H1 (cell line): ENCODE measurements around the gene GPS2. TPM values are rescaled to one million over a fixed set of nuclear protein-coding genes. Genes with fewer than 3 reads are reported as not detected.

Experiments used
- ASH2L ChIP-seq: fragments of 200-600, 300-600 bp; sonication (generic); IDR thresholded peaks from one replicate; pipeline ENCODE4 v1.7.1; 2017; ENCODE audit warnings: low read length
- BACH1 ChIP-seq: IDR thresholded peaks from 2 replicates; pipeline ENCODE4 v1.6.1; 2012; ENCODE audit warnings: low read length, improper control_type of control experiment
- BCL11A ChIP-seq, 2 experiments: IDR thresholded peaks; one replicate each; pipeline ENCODE4 v1.6.1; 2011; ENCODE audit warnings: low read depth in 2 of 2, low read length in 2 of 2, mild to moderate bottlenecking in 2 of 2
- CBX8 ChIP-seq: fragments of 300-800, 300-1000 bp; sonication (generic); IDR thresholded peaks from 2 replicates; pipeline ENCODE4 v1.7.1; 2016; ENCODE audit warnings: low read depth, low read length, borderline replicate concordance
- CHD1 ChIP-seq: IDR thresholded peaks from 2 replicates; pipeline ENCODE4 v1.6.1; 2012; ENCODE audit warnings: low read depth, low read length, improper control_type of control experiment
- EGR1 ChIP-seq: IDR thresholded peaks from 2 replicates; pipeline ENCODE4 v1.6.1; 2011; ENCODE audit warnings: low read depth, low read length, borderline replicate concordance
- EP300 ChIP-seq, 2 experiments: IDR thresholded peaks; 1 replicate in 1 of 2; 2 replicates in 1 of 2; pipeline ENCODE4 v1.6.1; 2011 to 2012; ENCODE audit warnings: low read depth in 2 of 2, low read length in 2 of 2, mild to moderate bottlenecking in 2 of 2, borderline replicate concordance in 1 of 2, inconsistent platforms in 1 of 2, moderate library complexity in 1 of 2
- FOSL1 ChIP-seq: IDR thresholded peaks from 2 replicates; pipeline ENCODE4 v1.6.1; 2011; ENCODE audit warnings: mild to moderate bottlenecking, low read depth, low read length, moderate library complexity; ENCODE audit not compliant: insufficient read depth
- HDAC6 ChIP-seq: IDR thresholded peaks from one replicate; pipeline ENCODE4 v1.7.1; 2012; ENCODE audit warnings: low read depth, mild to moderate bottlenecking, inconsistent platforms, low read length, moderate library complexity
- JUN ChIP-seq: IDR thresholded peaks from 2 replicates; pipeline ENCODE4 v1.6.1; 2011; ENCODE audit warnings: low read depth, mild to moderate bottlenecking, improper control_type of control experiment, low read length
- KDM4A ChIP-seq: IDR thresholded peaks from one replicate; pipeline ENCODE4 v1.7.1; 2012; ENCODE audit warnings: low read depth, mild to moderate bottlenecking, moderate library complexity, low read length, inconsistent platforms; ENCODE audit not compliant: severe bottlenecking
- MAX ChIP-seq: IDR thresholded peaks from 2 replicates; pipeline ENCODE4 v1.6.1; 2012; ENCODE audit warnings: inconsistent platforms
- POLR2AphosphoS5 ChIP-seq: IDR thresholded peaks from 2 replicates; pipeline ENCODE4 v1.6.1; 2011; ENCODE audit warnings: low read depth, low read length
- RAD21 ChIP-seq, 2 experiments: IDR thresholded peaks in 1 of 2; conservative IDR thresholded peaks in 1 of 2; 2 replicates each; pipeline ENCODE4 v1.6.1; 2011; ENCODE audit warnings: low read depth in 2 of 2, low read length in 2 of 2, improper control_type of control experiment in 1 of 2, inconsistent platforms in 1 of 2, mild to moderate bottlenecking in 1 of 2, moderate library complexity in 1 of 2
- RNF2 ChIP-seq: fragments of 200-900, 300-1000 bp; sonication (generic); IDR thresholded peaks from 2 replicates; pipeline ENCODE4 v1.7.1; 2016; ENCODE audit warnings: borderline replicate concordance, low read depth, mild to moderate bottlenecking, antibody characterized with exemption, low read length; ENCODE audit not compliant: poor library complexity, severe bottlenecking; ENCODE audit errors: missing control alignments
- RXRA ChIP-seq: IDR thresholded peaks from 2 replicates; pipeline ENCODE4 v1.6.1; 2011; ENCODE audit warnings: low read depth, mild to moderate bottlenecking, low read length, moderate library complexity; ENCODE audit not compliant: insufficient read depth
- SAP30 ChIP-seq: fragments of 300-600 bp; sonication (generic); IDR thresholded peaks from 2 replicates; pipeline ENCODE4 v1.7.1; 2012; ENCODE audit warnings: low read length, moderate library complexity, mild to moderate bottlenecking, inconsistent platforms; ENCODE audit not compliant: insufficient read depth, insufficient replicate concordance
- SIRT6 ChIP-seq: IDR thresholded peaks from one replicate; pipeline ENCODE4 v1.7.1; 2012; ENCODE audit warnings: low read length, inconsistent platforms
- SIX5 ChIP-seq: IDR thresholded peaks from 2 replicates; pipeline ENCODE4 v1.6.1; 2011; ENCODE audit warnings: mild to moderate bottlenecking, low read depth, low read length
- SUZ12 ChIP-seq: fragments of 200-600 bp; sonication (generic); IDR thresholded peaks from 2 replicates; pipeline ENCODE4 v1.6.1; 2012; ENCODE audit warnings: mild to moderate bottlenecking, inconsistent platforms, low read length, moderate library complexity, mixed read lengths
- TAF1 ChIP-seq: IDR thresholded peaks from 2 replicates; pipeline ENCODE4 v1.6.1; 2011; ENCODE audit warnings: mild to moderate bottlenecking, low read depth, low read length
- TAF7 ChIP-seq: optimal IDR thresholded peaks from 2 replicates; pipeline ENCODE3; 2011; ENCODE audit warnings: low read depth, mild to moderate bottlenecking, inconsistent platforms, low read length, moderate library complexity, borderline replicate concordance
- TBP ChIP-seq: IDR thresholded peaks from 2 replicates; pipeline ENCODE4 v1.6.1; 2011; ENCODE audit warnings: low read depth, low read length, improper control_type of control experiment
- YY1 ChIP-seq: IDR thresholded peaks from 2 replicates; pipeline ENCODE4 v1.6.1; 2011; ENCODE audit warnings: low read depth, mild to moderate bottlenecking, low read length
- polyA plus RNA-seq, 7 experiments: library from polyadenylated mRNA; depleted of rRNA in 3 of 7; stranded (reverse) in 5 of 7; unstranded in 2 of 7; fragments of >200 nt in 5 of 7; fragments of 200-250 nt in 2 of 7; gene quantifications; 1 replicate in 5 of 7; 2 replicates in 1 of 7; 4 replicates in 1 of 7; pipeline versions ENCODE4 v1.2.1 to v1.2.3, GENCODE V29; 2011 to 2013; ENCODE audit warnings: missing spikeins in 2 of 7, mixed read lengths in 2 of 7
- total RNA-seq: library from RNA; stranded (reverse); fragmentation: NEBNext Ultra II Directional; extraction: Animal tissue kit (Norgen Biotek cat#: 25700); gene quantifications from 2 replicates; pipeline ENCODE4 v1.2.1, GENCODE V29; 2021

The GPS2 gene
- total and polyA plus RNA-seq, 2 of the 8 experiments (the other 6 are each of a cell fraction or from before 2014, with no cell fraction given): 67.0 to 152 TPM

GRCh38 chr17:7329374-7329996 lies 14.3 kb upstream of the GPS2 start (continued):
- TF ChIP-seq EGR1 (no peak), ASH2L (peak; percentile 31), TBP (peak; percentile 63; the same call in 1 of the 2 replicates), KDM4A (peak; percentile 25), SAP30 (peak; percentile 69), RNF2 (no peak), SUZ12 (no peak), JUN (no peak), MAX (no peak), TAF1 (peak; percentile 65; the same call in 1 of the 2 replicates), FOSL1 (no peak), HDAC6 (no peak), BCL11A (IDR thresholded peaks at IDR 0.05; ENCODE audit: low read depth in 2 of 2, low read length in 2 of 2) (no peak), BACH1 (no peak), POLR2AphosphoS5 (peak; percentile 88), SIRT6 (no peak), RAD21 (IDR thresholded peaks at IDR 0.05 in 1 of 2, conservative IDR thresholded peaks at IDR 0.05 in 1 of 2; ENCODE audit: low read depth in 2 of 2, low read length in 2 of 2) (peak in 1 of 2 experiments; percentile 3; a peak in 1 of 4 replicates), CBX8 (no peak), EP300 (IDR thresholded peaks at IDR 0.05; ENCODE audit: borderline replicate concordance in 1 of 2, low read depth in 2 of 2, low read length in 2 of 2) (no peak; a peak in 1 of 3 replicates), CHD1 (no peak), RXRA (no peak), SIX5 (no peak; the same call in 1 of the 2 replicates), TAF7 (peak; percentile 60), YY1 (no peak)
